ENCODE measurements around the gene SELENOK.

The SELENOK gene

DNA sequence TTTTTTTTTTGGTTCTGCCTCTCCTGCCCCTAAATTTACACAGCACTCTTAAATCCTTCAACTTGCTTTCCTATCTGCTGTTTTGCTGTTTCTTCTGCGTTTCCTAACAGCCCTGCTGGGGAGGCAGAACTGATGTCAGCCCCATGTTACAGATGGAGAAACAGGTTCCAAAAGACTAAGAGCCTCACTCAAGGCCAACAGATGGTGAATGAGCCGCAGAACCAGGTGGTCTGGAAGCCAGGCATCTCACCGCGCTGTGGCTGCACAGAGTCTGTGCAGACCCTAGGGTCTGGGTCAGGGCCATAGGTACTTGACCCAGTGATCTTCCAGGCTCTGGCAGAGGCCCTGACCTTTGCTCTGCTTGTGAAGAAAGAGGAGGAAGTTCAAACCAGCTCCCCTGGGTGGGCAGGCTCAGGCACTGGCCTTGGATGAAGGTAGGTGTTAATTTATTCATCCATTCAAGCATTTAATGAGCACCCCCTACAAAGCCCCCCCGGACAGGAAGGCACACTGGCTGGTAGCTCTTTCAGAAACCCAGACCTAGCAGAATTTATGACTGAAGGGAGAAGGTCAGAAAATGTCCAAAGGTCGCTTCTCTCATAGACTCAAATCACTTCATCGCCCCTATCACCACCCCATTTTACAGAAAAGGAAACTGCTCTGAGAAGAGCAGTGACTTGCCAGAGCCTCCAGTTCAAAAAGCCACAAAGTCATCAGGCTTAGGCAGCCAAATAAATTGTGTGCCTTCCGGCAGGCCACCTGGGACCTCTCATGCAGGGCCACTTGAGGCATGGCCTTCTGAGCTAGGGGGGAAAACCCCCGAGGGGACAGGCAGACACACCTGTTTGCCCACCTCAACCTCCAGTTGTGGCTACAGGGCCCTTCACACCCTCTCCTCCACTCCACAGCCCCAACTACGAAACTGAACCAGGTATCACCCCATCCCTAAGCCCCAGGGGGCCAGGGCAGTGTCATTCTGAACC lies 48.2 kb downstream of the SELENOK start:
- no peak for DNase-seq (ENCODE audit: low read depth in 3 of 3, low spot score in 1 of 3)

DNA sequence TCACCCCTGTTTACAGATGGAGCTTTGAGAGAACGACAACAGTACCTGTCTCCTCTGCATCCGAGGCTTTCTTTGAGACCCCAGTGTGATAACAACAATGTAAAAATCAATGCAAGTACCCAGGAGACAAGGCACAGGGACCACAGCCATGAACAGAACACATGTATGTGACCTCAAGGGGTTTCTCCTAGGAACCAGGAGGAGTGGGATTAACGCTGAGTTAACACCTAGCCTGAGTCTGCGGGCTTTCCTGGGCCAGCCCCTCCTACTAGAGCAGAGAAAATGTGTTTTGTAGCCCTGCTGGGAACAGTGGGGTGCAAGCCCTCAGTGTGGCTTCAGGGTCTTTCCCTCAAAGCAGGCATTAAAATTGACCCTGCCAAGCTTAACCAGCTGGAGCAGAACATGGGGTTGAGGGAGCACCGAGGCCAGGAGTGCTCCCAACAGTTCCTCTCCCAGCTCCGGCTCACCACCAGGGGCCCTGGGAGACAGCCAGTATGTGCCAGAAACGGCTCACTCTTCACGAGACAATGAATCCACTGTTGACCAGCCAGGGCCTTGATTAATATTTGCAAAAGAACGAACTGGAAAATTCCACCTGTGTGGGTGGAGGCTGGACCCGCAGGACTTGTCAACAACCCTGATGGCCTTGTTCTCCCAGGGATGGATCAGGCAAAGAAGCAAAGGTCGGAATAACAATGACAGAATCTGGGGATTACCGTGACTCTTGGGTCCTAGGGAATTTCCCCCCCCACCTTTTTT lies 49.0 kb downstream of the SELENOK start:
- no peak for DNase-seq (ENCODE audit: low read depth in 3 of 3, low spot score in 1 of 3)

DNA sequence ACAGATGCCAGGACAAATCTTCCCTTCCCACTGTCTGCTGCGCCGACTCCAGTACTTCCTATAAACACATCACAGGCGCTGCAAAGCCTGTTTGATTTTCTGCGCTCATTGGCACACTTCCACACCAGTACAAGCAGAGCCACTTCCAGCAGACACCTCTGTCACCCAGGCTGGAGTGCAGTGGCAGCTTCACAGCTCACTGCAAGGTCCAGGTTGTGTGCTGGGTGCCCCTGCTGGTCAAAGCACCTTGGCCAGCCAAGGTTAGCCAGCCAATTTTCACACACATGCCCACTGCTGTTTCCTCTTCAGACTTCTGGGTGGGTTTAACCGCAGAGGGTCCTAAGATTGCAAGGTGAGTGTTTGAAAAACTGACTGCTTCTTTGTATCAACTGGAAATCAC lies 50.4 kb downstream of the SELENOK start:
- DNase-seq (ENCODE audit: low read depth in 3 of 3, low spot score in 1 of 3) = no peak

DNA sequence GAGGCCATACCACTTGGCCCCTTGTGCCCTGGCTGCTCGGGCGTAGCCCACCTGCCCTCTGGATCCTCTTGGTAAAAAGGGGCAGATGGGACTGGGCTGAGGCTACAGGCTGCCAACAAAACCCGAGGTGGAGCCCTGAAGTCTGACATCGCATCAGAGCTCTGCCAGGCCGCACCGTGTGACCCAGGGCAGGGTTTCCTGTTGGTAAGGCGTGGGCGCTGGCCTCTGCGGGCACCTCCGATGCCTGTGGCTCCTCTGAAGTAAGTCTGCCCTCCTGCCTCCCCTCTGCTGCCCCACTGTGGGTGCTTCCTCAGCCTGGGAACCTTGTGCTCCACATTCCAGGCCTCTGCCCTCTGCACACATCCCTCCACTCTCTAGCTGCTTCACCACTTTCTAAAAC lies 54.3 kb downstream of the SELENOK start:
- no peak for DNase-seq (ENCODE audit: low read depth in 3 of 3, low spot score in 1 of 3)

DNA sequence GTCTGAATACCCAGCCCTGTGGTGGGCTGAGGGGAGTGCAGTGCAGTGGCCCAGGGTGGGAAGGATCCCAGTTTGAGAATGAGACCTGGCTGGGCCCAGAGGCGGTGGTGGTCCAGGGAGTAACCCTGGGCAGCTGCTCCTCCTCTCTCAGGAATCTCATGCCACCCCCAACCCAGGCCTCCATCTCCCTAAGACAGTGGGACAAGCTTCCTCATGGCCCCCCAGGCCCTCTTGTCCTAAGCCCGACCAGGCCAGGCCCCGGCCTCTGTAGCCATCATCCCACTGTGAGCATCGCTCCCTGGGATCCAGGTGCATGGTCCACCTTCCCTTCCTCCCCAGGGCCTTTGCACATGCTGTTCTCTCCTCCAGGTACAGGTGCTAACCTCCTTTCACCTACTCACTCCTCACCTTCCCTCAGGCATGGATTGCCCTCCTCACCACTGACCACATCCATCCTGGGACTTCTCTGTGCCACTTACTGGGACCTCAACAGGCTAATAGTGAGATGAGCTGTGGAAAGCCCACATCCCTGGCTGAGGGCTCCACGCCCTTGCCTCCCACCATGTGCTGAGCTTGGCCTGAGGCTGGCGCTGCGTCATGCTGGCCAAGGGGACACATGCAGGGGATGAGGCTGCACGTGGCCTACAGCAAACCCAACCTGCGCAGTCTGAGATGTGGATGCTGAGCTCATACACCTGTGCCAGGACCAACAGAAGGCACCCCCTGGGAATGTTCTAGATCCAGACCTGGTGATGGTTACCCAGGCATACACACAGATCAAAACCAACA lies 55.4 kb downstream of the SELENOK start:
- DNase-seq (ENCODE audit: low read depth in 3 of 3, low spot score in 1 of 3) = no peak

DNA sequence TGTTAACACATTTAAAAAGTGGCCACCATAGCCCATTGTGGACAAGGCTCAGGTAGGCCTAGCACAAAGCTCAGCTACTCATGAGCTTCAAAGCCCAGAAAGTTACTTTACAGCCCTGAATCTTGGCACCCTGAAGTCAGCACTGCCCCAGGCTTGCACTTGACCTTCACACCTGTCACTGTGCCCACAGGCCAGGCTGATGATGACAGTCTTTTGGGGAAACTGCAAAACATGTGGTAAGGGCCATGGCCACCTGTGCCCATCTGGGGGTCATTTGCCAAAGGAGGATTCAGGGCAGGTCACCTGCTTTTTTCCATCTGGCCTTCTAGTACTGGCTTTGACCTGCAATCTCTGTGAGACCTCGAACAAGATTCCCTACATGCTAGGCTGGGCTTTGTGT lies 56.4 kb downstream of the SELENOK start:
- DNase-seq (ENCODE audit: low read depth in 3 of 3, low spot score in 1 of 3) = no peak

DNA sequence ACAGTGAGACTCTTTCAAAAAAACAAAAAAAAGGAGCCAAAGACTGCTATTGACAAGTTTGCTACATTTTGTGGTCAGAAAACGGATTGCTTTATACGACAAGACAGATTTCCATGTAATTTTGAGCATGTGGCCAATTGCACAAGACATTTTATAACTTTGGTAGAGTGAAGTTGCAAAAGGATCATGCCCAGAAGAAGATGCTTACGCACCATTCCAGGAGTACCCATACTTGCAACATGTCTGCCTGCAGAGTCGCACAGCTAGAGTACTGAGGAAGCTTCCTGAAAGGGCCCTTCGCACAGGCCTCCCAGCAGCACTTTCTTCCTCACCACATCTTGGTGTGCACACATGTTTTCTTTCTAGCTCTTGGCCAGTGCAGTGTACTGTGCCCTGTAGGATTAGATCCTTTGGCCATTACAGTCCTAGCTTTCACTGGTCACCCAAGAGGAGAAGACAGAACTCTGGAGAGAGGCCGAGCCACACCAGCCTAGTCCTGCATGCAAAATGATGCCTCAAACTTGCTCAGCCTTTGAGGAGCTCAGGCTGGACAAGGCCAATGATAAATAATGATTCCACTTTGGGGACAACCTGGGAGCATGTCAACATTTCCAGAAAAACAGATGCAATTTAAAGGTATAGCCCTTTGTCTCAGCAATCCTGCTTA lies 57.1 kb downstream of the SELENOK start:
- DNase-seq (ENCODE audit: low read depth in 3 of 3, low spot score in 1 of 3) = no peak

Measured in stimulated activated CD4-positive, alpha-beta T cell treated with anti-CD3 and anti-CD28 coated beads, TNF-alpha, amount 100 ng/mL, for 1 hour (primary cell).